Hepatocyte (in vitro differentiated cells): ENCODE results near the gene SKAP1.

Experiments used
- EZH2 ChIP-seq: fragments of 200-600 bp; sonication (generic); IDR thresholded peaks from 2 replicates; pipeline ENCODE4 v1.6.1; 2016; ENCODE audit warnings: antibody characterized with exemption, mild to moderate bottlenecking, borderline replicate concordance
- TF ChIP-seq, protein P1 (sequence below): fragments of 200-600 bp; sonication (generic); IDR thresholded peaks from 2 replicates; pipeline ENCODE4 v1.5.1; 2016; ENCODE audit warnings: antibody characterized with exemption, mild to moderate bottlenecking; ENCODE audit not compliant: poor library complexity

DNA sequence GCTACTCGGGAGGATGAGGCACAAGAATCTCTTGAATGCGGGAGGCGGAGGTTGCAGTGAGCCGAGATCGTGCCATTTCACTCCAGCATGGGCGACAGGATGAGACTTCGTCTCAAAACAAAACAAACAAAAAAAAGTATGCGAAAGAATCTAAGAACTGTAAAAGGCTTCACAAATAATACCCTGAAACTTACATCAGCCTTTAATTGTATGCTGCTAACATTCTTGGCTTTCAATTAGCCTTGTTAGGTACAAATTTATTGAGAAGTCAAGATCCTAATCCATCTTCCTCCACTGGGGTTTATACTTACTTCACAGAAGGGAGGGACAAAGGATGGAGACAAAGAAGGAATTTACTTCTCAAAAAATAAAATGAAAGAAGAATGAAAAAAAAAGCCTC is 239.1 kb downstream of the SKAP1 start:
- TF ChIP-seq EZH2, result no peak
- TF ChIP-seq, protein P1, sequence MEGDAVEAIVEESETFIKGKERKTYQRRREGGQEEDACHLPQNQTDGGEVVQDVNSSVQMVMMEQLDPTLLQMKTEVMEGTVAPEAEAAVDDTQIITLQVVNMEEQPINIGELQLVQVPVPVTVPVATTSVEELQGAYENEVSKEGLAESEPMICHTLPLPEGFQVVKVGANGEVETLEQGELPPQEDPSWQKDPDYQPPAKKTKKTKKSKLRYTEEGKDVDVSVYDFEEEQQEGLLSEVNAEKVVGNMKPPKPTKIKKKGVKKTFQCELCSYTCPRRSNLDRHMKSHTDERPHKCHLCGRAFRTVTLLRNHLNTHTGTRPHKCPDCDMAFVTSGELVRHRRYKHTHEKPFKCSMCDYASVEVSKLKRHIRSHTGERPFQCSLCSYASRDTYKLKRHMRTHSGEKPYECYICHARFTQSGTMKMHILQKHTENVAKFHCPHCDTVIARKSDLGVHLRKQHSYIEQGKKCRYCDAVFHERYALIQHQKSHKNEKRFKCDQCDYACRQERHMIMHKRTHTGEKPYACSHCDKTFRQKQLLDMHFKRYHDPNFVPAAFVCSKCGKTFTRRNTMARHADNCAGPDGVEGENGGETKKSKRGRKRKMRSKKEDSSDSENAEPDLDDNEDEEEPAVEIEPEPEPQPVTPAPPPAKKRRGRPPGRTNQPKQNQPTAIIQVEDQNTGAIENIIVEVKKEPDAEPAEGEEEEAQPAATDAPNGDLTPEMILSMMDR, result no peak
